ENCODE data around the gene SRA1.

SRA1 gene

DNA sequence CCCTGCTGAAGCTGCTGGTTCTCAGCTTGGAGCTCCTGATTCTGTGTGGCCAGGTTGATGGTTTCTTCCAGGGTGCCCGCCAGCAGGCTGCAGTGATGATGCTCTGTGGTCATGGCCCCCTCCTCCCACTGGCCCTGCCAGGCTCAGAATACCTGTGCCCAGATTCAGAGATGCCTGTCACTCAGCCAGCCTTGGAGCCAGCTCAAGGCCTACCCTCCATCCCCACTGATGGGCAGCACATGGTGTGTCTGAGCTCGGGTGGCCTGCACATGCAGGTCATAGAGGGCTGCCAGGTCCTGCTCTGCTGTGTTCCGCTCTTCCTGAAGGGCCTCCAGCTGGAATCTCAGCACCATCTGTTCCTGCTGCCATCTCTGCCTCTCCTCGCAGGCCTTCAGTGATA is 12.8 kb upstream of the SRA1 start:
- DNase-seq (ENCODE audit: low spot score): no peak

GRCh38 chr5:140569197-140569596 is 11.9 kb upstream of the SRA1 start:
- no peak for DNase-seq (ENCODE audit: low spot score)

DNA sequence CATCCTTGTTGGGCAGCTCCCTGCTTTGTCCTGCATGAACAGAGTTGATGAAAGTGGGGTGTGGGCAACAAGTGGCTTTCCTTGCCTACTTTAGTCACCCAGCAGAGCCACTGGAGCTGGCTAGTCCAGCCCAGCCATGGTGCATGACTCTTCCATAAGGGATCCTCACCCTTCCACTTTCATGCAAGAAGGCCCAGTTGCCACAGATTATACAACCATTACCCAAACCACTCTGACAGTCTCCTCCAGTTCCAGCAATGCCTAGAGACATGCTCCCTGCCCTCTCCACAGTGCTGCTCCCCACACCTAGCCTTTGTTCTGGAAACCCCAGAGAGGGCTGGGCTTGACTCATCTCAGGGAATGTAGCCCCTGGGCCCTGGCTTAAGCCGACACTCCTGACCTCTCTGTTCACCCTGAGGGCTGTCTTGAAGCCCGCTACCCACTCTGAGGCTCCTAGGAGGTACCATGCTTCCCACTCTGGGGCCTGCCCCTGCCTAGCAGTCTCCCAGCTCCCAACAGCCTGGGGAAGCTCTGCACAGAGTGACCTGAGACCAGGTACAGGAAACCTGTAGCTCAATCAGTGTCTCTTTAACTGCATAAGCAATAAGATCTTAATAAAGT is 11.3 kb upstream of the SRA1 start:
- no peak for DNase-seq (ENCODE audit: low spot score)

DNA sequence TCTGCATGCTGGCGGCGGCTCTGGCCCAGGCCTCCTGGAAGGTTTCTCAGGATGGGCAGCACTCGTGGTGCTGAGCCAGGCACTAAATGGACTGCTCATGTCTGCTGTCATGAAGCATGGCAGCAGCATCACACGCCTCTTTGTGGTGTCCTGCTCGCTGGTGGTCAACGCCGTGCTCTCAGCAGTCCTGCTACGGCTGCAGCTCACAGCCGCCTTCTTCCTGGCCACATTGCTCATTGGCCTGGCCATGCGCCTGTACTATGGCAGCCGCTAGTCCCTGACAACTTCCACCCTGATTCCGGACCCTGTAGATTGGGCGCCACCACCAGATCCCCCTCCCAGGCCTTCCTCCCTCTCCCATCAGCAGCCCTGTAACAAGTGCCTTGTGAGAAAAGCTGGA is 10.6 kb upstream of the SRA1 start:
- DNase-seq (ENCODE audit: low spot score): no peak

- DNase-seq (ENCODE audit: low spot score): no peak
These were observed 10.0 kb upstream of the SRA1 start for GRCh38 chr5:140567136-140567818.

GRCh38 chr5:140566665-140567064 is 9.4 kb upstream of the SRA1 start:
- DNase-seq (ENCODE audit: low spot score): no peak

- no peak for DNase-seq (ENCODE audit: low spot score)
These were observed 8.5 kb upstream of the SRA1 start for GRCh38 chr5:140565780-140566095.

GRCh38 chr5:140565024-140565779 is 7.9 kb upstream of the SRA1 start:
- DNase-seq (ENCODE audit: low spot score): peak; percentile 69

- peak; percentile 94 for DNase-seq (ENCODE audit: low spot score)
These were observed 7.1 kb upstream of the SRA1 start, which contains the start of the genes APBB3 and SLC35A4 for GRCh38 chr5:140564196-140565023. Gene APBB3, minus strand, starts transcription at chr5:140564598. Its CDS starts 353 bp downstream, at chr5:140564245. Gene SLC35A4, plus strand, starts transcription at chr5:140564828. Its CDS starts 2,342 bp downstream, at chr5:140567170.

- no peak for DNase-seq (ENCODE audit: low spot score)
These were observed 6.3 kb upstream of the SRA1 start for GRCh38 chr5:140563596-140563995.

DNA sequence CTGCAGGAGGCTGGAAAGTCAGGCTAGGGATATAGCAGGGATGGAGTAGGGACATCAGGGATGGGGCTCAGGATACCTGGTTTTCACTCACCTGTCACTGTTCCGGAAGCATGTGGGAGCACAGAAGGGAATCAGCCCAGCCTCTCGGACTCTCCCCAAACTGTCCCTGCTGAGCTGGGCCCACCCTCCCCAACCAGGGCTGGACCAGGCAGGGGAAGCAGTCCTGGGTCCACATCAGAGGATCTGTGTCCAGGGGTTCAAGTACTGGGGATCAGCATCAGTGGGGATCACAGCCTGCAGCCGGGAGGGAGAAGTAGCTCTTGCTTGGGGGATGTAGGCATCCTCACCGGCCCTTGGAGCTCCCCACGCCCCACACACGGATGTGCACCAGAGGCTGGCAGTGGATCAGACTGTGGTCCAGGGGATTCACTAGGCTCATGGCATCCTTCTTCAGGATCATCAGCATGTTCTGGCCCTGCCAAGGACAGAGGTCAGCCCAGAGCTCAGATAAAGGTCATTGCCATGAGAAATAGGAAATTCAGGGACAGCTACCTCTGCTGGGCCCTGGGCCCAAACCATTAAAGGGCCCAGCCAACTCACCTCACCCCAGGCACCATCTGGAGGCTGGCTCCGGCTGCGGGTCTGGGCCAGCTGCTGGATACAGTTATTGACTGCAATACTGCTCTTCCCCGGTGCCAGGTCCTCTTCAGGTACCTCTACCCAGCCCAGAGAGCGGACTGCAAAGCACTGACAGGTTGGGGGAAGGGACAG is 4.7 kb upstream of the SRA1 start:
- DNase-seq (ENCODE audit: low spot score): no peak

GRCh38 chr5:140560227-140560626 is 3.0 kb upstream of the SRA1 start:
- no peak for DNase-seq (ENCODE audit: low spot score)

DNA sequence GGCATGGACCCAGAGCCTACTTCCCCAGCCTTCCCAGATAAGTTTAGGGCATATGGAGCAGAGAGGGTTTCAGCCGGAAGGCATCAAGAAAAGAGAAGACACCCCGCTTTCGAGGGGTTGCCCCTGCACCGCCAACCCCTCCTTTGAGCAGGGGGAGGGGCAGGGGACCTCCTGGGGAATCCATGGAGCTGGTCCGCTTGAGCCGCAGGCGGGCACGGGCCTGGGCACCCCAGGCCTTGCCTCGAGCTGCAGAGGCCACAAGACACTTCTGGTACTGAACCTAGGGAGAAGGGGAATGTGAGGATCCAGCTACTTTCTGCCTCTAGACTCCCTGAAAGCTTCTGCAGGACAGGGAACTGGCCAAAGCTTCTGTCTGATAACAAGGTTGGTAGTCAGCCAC is 1.3 kb upstream of the SRA1 start:
- no peak for DNase-seq (ENCODE audit: low spot score)

GRCh38 chr5:140557965-140558364 is 692 bp upstream of the SRA1 start:
- DNase-seq (ENCODE audit: low spot score): no peak

DNA sequence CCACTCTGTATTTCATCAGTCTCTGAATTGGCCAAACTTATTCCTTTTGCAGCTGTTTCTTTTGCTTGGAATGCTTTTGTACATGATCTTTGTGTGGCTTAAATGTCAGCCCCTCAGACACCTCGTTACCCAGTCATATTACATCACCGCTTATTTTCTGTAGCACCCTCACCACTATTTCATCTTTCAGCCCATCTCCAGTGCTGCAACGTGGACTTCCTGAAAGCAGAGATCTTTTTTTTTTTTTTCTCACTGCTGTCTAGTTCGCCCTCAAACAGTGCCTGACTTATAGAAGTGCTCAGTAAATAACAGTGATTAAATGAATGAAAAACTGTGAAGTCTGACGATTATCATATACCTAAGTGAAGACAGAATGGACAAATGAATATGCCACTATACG is 835 bp downstream of the SRA1 start:
- no peak for DNase-seq (ENCODE audit: low spot score)

DNA sequence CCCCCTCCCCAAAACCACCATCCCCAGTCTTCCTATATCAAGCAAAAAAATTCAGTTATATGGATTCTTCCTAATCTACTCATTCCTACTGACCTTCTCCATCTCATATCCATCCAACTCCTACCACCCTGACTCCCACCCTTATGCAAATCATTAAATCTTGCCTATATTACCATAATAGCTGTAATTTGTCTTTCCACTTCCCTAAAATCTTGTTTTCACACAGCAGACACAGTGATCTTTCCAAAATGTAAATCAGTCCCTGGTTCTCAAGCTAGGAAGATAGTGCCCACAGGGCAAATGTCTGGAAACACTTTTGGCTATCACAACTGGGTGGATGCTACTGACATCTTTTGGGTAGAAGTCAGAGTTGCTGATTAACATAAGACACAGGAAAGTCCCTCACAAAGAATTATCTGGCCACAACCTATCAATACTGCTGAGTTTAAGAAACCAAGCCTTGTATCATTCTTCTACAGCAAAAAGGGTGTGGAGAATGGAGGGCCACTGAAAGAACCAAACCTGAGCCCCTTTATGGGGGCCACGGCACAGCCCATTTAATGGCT is 1.4 kb downstream of the SRA1 start:
- DNase-seq (ENCODE audit: low spot score): no peak

DNA sequence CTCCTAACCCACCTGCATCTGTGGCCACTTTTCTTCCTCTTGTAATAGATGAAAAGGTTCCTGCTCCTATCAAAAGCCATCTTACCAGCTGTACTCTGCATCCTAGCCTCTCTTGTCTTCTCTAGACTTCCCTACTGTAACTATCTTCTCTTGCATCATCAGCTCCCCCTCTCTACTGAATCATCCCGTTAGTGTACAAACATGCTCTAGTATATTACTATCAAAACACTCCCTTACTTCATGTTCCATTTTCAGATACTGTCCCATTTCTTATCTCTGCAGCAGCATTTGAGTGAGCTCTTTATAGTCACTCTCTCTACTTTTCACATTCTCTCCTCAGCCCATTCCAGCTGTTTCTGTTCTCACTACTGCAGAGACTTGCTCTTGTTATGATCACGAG is 2.8 kb downstream of the SRA1 start:
- no peak for DNase-seq (ENCODE audit: low spot score)

GRCh38 chr5:140553657-140554056 is 3.6 kb downstream of the SRA1 start:
- DNase-seq (ENCODE audit: low spot score): no peak

DNA sequence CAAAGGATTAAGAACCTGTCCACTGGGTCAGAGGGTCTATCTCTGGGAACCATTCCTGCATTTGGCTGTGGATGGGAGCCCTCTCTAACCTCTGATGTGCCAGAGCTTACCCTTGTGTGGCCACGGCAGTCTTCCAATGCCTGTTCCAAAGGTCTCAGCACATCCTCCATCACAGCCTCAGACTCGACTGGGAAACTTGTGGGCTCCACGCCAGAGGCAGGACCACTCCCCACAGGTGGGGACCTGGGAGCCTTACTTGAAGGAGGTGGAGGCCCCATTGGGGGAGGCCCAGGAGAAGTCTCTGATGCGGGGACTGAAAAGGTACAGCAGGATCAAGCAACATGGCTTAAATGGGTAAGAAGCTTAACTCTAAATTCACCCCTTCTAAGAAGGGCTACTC is 5.4 kb downstream of the SRA1 start:
- DNase-seq (ENCODE audit: low spot score): no peak

- no peak for DNase-seq (ENCODE audit: low spot score)
These were observed 6.9 kb downstream of the SRA1 start for GRCh38 chr5:140550147-140551079.
